HK-2 (cell line): ENCODE measurements around the gene RPS18.
A peak's percentile ranks its signal among the peaks of the same experiment; 100 is the strongest.

ENCODE experiments used
- DNase-seq: peaks from one replicate; pipeline ENCODE4 v3.0.0-alpha.2; 2018; ENCODE audit not compliant: unreplicated experiment

RPS18 gene

GRCh38 chr6:33314943-33315792 is 43.3 kb downstream of the RPS18 start:
- DNase-seq, result no peak

GRCh38 chr6:33315793-33316602 is 44.1 kb downstream of the RPS18 start:
- DNase-seq, result no peak

- DNase-seq, result no peak
These were observed 44.9 kb downstream of the RPS18 start for GRCh38 chr6:33316603-33317418.

GRCh38 chr6:33317419-33317668 is 45.5 kb downstream of the RPS18 start:
- no peak for DNase-seq

- peak; percentile 96 for DNase-seq
These were observed 46.0 kb downstream of the RPS18 start, which contains the start of gene ZBTB22 for GRCh38 chr6:33317669-33318425. ZBTB22 (minus strand) TSS chr6:33317744; CDS start chr6:33316916, 828 bp downstream.

- no peak for DNase-seq
These were observed 46.7 kb downstream of the RPS18 start for GRCh38 chr6:33318426-33319073.

GRCh38 chr6:33319939-33320314 is 48.1 kb downstream of the RPS18 start:
- no peak for DNase-seq

GRCh38 chr6:33320315-33321181 is 48.7 kb downstream of the RPS18 start:
- DNase-seq, result peak; percentile 48

- DNase-seq, result no peak
These were observed 49.4 kb downstream of the RPS18 start for GRCh38 chr6:33321227-33321626.

- DNase-seq, result no peak
These were observed 51.7 kb downstream of the RPS18 start for GRCh38 chr6:33323623-33323948.

- DNase-seq, result no peak
These were observed 52.2 kb downstream of the RPS18 start for GRCh38 chr6:33324125-33324524.
